GM18870 (cell line): ENCODE data around the gene LPP.

Experiments
- ATAC-seq: cut with Tn5 transposase; IDR thresholded peaks from one replicate; pipeline ENCODE4 v1.9.1; 2021; ENCODE audit warnings: moderate library complexity; ENCODE audit not compliant: unreplicated experiment

The LPP gene

GRCh38 chr3:188503647-188504046 lies 349.7 kb downstream of the LPP start:
- ATAC-seq: no peak

DNA sequence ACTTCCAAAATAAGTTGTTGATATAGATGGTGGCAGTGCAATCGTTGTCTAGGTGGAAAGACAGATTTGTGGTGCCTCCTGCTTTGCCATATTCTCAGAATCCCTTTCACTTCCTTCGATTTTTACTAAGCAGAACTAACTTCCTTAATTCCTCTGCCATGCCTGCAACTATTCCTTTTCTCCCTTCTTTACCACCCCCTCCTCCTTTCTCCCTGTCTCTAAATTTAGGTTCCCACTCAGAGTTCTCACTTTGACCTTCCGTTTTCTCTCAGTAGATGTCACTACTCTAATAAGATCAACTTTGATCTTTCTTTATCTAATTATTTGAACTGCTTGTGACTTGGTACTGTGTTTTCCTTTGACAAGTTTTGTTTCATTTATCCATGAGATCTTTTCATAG lies 351.2 kb downstream of the LPP start:
- no peak for ATAC-seq

DNA sequence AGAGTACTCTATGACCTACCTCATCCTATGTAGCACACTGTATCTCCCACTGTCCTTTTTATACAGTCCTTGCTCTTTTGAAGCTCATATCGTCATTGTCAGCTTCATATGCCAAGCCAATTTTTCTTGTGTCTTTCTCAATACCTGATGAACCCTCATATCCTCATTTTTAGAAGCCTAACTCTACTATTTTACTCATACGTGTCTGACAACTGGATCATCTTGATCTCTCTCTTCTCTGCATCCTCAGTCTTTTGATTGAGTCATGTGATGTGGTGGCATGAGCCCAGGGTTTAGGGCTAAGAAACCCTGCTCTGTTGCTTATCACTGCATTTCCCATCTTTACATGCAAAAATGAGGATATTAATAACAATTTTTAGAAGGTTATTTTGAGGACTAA lies 352.0 kb downstream of the LPP start:
- no peak for ATAC-seq

DNA sequence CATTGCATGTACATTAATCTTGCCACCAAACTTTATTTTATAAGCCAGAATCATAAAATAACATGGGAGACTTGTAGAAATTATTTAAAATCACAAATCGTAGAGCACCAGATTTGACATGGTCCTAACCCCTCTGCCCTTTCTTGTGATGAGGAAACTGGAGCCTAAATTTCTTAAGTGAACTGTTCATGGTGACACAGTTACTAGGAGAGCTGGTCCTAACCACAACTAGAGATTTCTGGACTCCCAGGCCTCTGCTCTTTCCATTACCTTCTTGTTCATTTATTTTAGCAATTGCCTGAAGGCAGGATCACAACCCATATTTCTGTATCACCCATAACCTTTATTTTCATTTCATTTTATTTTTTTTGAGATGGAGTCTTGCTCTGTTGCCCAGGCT lies 352.5 kb downstream of the LPP start:
- ATAC-seq: no peak

DNA sequence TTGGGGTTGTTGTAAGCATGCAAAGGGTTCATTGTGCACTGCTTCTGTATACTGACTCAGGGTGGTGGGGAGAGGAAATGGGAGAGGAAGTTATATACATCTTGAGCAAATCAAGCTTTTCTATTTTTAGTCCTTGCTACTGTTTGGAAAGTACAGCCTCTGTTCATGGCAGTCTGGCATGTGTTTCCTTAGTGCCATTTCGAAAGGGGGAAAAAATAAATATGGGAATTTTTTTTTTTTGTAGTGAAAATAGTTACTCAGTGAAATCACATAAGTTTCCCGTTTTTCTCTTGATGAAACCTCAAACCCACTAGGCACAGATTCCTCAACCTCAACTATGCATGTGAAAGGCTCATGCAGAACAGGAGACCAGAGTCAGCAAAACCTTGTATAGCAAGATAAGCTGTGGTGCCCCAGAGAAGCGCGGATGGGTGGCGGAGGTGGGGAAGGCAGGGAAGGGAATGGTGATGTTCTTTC lies 353.3 kb downstream of the LPP start:
- no peak for ATAC-seq

DNA sequence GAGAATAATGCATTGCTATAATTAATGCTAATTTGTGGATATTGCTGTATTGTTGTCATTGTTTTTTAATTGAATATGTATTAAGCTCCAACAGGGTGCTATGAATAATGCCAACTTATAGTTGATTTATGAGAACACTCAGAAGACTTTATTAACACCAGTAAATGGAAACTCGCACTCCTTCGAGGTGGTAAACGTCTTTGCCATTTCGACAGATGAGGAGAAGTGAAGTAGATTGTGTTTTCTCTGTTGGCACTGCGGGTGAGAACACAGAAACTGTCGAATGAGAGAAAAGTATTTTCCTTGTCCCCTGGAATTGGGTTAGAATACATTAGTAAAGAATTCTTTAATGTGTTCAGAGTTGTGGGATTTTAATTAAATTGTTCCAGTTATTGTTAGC lies 354.5 kb downstream of the LPP start:
- ATAC-seq: no peak

GRCh38 chr3:188509316-188509715 lies 355.4 kb downstream of the LPP start:
- ATAC-seq: no peak

- ATAC-seq: no peak
These were observed 356.4 kb downstream of the LPP start for GRCh38 chr3:188510366-188510765.

DNA sequence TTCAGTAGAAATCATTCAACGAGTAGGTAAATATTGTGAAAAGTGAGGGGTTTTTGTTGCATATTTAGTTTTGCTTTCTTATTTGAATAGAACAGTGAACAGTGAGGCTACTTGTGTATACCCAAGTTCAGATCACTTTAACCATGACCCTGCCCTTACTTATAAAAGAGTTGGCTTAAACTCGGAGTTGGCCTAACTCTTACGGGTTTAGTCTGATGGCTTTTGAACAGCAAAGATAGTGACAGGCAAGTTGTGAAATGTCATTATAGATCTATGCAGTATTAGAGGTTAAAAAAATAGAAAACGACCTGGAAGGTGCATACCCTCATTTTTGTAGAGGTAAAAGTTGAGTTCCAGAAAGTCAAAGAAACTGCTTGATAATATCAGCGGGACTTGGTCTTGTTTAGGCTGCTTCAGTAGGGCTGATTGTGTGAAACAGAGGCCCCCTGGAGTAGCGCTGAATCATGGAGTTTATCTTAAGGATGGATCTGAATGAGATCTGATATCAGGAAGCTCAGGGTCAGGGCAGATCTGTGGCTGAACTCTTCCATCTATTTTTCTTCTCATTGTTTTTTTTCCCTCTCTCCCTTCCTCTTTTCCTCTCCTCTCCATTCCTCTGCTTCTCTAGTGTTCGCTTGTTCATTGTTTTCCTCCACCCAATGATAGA lies 359.8 kb downstream of the LPP start:
- ATAC-seq: no peak

- no peak for ATAC-seq
These were observed 362.6 kb downstream of the LPP start for GRCh38 chr3:188516515-188516914.

GRCh38 chr3:188518416-188518815 lies 364.5 kb downstream of the LPP start:
- no peak for ATAC-seq

- no peak for ATAC-seq
These were observed 365.0 kb downstream of the LPP start for GRCh38 chr3:188518835-188519452.

DNA sequence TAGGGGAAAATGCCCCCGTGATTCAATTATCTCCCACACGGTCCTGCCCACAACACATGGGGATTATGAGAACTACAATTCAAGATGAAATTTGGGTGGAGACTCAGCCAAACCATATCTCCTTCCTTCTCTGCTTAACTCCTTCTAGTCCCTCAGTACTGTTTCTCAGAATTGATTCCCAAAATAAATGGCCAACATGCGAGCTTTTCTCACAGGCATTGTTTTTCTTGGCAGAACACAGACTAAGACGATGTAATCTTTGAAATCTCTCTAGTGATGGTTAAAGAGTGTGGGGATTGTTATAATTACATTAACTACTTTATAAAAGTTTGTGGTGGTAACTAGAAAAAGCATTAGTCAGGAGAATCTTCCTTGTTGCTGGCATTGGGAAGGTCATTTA lies 366.5 kb downstream of the LPP start:
- no peak for ATAC-seq

DNA sequence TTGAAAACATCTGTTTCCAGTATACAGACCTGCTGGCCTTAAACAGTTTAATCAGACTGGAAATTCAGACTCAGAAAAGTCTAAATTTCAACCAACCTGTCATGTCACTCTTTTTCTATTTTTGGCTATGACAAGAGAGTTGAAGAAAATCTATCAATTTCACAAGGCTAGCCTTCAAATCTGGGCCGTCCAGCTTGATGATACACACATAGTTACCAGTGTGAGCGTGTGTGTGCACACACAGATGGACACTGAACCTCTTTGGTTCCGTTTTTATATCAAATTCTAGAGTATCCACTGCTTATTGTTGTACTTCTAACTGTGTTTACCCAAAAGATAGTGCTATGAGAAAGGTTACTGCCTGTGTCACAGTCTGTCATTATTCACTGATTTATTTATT lies 368.2 kb downstream of the LPP start:
- no peak for ATAC-seq

- ATAC-seq: no peak
These were observed 369.3 kb downstream of the LPP start for GRCh38 chr3:188523291-188523690.

DNA sequence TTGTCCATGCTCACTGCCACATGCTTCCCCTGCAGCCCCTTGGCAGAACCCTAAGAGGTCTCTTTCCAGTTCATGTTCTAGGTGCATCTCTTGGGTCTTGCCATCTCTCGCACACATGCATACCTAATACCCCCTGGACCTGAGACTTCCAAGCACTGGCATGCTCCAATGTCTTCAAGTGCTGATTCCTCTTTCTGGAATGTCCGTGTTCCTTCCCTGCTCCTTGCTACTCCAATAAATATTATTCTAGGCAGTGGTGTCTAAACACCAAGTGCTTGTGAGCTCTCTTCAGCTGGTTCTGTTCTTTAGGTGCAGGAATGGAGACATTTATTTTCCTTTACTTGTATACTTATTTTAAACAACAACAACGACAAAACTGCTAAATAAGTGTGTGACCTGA lies 370.1 kb downstream of the LPP start:
- ATAC-seq: no peak

- no peak for ATAC-seq
These were observed 372.1 kb downstream of the LPP start for GRCh38 chr3:188526057-188526456.

DNA sequence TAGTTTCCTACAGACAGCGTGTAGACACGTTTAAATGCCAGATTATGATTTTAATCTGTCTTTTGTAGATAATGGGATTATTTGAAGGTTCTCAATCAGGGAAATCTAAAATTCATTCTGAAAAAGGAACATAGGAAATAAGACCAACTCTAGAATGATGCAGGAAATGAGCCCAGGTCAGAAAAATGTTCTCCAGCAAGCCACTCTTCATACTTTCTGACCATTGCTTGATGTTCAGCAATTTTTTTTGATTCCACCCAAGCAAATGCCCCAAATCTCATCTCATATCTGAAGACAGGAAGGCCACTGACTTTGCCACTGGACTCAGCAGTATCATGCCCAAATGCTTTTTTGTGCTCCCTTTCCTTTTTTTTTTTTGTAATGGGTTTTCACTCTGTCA lies 373.4 kb downstream of the LPP start:
- no peak for ATAC-seq

- ATAC-seq: no peak
These were observed 374.4 kb downstream of the LPP start for GRCh38 chr3:188528396-188528795.

GRCh38 chr3:188529228-188529627 lies 375.3 kb downstream of the LPP start:
- no peak for ATAC-seq

- no peak for ATAC-seq
These were observed 376.3 kb downstream of the LPP start for GRCh38 chr3:188530226-188530625.

DNA sequence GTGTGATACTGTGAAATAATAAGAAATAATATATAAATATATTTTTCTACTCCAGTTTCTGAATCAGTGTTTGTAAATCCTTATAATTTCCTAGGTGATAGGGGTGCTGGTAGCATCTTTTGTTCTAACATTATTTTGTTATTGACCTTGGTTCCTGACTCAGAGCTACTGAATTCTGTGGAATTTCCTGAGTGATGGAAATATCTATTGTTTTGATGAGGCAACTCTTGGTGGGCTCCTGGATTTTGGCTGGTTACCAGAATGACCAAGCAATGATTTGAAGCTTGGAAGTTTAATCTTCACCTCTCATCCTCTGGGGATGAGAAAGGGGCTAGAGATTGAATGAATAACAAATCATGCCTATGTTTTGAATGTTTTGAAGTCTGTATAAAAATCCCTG lies 377.3 kb downstream of the LPP start:
- ATAC-seq: no peak

DNA sequence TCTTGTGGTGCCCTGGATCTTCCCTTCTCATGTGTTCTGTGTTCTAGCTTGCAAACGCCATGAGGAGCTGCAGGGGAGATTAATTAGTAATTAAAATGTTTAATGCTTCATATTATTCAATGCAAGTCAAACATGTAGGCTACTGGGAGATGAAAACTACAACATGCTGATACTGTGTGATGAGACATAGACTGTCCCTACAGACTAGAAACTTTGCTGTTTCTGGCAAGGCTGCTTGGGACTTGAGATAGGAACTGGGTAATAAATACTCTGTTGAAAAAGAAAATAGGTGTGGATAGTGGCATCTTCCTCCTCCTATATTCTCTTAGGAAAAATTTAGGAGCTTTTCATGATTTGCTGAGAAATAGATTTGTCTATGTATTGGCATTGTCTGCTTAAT lies 379.2 kb downstream of the LPP start:
- ATAC-seq: no peak
